ENCODE results near the gene DDB1.

DDB1 gene

DNA sequence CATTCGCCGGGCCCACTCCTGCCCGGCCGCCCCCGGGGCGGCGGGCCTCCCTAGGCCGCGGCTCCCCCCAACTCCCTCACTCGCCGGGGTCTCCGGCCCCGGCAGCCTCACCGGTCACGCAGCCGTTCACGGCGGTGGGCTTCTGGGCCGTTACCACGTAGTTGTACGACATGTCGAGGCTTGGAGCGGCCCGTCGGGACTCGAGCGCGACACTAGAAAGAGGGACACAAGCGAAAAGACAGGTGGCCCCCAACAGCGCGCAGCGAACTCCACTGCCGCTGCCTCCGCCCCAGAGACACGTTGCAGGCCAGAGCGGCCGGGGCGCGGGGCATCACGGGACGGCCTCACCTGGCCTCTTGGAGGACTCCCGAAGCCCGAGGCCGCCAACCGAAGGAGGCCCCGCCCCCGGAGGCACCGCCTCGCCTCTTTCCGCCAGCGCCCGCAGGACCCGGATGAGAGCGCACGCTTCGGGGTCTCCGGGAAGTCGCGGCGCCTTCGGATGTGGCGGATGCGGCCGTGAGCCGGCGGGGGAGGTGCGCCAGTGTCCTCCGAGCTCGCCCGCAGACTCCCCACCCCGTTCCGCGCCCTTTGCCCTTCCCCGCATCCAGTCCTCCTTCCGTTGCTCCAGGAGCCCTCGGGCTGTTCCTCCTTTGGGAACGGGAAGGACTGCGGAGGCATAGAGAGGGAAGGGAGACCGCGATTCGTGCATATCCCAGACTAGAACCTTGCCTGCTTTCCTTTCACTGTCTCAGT lies at the start of gene DDB1, which contains the start of gene TKFC:
Gene DDB1 (minus strand): TSS at position 309 of the 753 bp plus-strand sequence. CDS start 137 bp downstream, at position 172.
Gene TKFC (plus strand): TSS at position 432 of the 753 bp plus-strand sequence. CDS start 1,501 bp downstream, outside the sequence.
- peak; percentile 84 for DNase-seq

DNA sequence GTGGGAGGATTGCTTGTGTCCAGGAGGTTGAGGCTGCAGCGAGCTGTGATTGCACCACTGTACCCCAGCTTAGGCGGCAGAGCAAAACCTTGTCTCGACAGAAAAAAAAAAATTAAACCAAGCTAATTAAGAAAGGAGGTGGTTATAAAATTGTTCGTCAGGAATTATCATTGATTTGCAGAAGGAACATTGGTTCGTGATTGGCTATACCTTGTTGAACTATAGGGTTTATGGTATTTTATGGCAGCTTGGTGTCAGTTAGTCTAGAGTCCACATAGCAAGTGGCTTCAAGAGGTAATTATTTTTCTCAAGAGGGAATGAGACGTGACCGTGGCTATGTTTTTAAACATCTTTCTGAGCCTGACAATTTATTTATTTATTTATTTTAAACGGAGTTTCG lies 48.0 kb upstream of the DDB1 start:
- DNase-seq = no peak

DNA sequence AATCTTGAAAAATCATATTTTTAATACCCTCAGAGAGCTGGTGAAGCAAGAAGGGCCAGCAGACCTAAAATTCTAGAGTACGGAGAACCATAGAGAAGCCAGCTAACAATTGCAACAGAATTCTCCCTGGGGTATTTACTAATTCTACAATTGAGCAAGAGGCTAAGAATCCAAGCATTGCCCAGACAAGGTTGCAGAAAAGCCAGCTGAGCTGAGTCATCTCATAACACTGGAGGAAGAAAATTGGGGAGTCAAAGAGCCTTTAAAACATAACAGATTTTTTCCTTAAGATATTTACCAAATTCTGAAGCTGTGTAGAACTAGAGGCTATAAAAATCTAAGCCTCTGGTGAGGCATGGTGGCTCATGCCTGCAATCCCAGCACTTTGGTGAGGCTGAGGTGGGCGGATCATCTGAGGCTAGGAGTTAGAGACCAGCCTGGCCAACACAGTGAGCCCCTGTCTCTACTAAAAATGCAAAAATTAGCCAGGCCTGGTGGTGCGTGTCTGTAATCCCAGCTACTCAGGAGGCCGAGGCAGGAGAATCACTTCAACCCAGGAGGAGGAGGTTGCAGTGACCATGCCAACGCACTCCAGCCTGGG lies 45.9 kb upstream of the DDB1 start:
- DNase-seq = no peak

DNA sequence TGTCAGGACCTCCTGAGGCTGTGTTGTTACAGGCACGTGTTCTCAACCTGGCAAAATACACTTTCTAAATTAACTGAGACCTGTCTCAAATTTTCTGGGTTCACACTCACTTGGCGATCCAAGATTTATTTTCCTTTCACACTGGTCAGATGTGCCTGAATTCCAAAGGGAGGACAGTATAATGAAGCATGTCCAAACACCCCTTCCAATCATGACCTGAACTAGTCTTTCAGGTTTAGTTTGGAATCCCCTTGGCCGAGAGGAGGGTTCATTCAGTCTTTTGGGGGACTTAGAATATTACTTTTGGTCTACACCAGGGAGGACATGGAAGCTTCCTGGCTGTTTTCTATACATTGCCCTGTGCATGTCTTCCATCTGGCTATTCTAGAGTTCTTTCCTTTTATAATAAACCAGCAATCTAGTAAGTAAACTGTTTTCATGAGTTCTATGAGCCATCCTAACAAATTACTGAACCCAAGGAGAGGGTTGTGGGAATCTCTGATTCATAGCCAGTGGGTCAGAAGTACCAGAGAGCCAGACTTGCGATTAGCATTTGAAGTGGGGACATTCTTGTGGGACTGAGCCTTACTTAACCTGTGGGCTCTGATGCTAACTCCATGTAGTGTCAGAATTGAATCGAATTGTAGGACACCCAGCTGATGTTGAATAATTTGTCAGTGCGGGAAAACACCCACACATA lies 44.7 kb upstream of the DDB1 start:
- no peak for DNase-seq

DNA sequence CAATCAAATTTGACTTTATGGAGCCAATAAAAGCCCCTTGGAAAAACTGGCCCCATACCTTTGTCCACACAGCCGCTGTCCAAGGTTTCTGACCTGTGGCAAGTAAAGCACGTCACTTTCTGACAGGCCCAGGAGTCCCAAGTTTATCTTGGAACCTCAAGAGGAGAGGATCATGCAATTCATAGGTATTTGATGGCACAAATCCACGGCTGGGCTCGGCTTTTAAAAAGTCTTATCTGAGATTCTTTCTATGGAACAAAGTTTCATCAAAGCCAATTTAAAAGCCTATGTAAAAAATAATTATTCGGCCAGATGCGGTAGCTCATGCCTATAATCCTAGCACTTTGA lies 42.8 kb upstream of the DDB1 start:
- no peak for DNase-seq

DNA sequence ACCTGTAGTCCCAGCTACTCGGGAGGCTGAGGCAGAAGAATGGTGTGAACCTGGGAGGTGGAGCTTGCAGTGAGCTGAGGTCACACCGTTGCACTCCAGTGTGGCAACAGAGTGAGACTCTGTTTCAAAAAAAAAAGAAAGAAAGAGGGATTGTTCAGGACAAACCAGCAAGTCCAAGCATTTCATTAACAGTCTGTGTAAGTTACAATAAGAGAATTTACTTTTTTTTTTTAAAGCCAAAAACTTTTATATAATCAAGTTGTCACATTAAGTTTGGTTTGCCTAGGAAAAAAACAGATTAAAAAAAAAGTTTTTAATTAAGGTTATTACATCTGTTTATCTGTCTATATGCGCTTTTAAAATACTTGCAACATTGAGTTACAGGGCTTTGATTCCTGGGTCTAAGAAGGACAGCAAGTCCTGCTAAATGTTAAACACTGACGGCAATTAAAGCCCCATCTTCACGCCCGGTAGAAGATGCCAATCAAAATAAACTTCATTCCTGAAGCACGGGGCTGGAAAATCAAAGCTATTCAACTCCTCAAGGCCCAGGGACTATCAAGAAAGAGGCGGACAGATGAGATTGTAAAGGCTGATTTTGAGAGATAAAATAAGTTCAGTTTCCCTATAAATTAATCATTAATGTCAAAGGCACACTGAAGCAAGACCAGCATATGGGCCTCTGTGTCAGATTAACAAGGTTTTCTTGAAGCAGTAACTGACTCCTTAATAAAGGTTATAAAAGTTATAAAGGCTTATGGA lies 39.9 kb upstream of the DDB1 start:
- no peak for DNase-seq

DNA sequence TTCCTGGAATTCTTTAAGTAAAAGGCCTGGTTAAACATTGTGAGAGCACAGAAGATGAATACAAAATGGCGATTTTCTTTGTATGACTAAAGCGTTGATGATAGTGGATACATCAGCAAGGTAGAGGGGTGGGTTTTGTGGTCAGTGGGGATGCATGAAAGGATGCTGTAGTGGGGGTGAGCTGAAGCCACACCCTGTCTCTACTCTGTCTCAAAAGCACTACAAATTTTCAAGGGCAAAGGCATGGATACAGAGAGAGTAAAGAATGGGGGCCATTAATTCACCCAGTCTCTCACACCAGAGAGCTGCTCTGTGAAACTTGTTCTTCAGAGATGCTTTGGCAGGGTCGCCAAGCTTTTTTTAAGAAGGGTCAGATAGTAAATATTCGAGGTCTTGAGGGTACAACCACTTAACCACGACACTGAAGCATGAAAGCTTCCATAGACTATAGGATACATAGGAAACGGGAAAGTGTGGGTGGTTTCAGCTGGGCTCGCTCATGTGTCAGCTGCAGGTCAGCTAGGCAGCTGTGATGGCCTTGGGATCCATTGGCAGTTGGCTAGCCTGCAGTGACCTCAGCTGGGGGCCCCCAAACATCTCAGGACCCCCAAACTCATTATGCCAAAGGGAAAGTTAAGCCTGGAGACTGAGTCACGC lies 37.6 kb upstream of the DDB1 start:
- no peak for DNase-seq

DNA sequence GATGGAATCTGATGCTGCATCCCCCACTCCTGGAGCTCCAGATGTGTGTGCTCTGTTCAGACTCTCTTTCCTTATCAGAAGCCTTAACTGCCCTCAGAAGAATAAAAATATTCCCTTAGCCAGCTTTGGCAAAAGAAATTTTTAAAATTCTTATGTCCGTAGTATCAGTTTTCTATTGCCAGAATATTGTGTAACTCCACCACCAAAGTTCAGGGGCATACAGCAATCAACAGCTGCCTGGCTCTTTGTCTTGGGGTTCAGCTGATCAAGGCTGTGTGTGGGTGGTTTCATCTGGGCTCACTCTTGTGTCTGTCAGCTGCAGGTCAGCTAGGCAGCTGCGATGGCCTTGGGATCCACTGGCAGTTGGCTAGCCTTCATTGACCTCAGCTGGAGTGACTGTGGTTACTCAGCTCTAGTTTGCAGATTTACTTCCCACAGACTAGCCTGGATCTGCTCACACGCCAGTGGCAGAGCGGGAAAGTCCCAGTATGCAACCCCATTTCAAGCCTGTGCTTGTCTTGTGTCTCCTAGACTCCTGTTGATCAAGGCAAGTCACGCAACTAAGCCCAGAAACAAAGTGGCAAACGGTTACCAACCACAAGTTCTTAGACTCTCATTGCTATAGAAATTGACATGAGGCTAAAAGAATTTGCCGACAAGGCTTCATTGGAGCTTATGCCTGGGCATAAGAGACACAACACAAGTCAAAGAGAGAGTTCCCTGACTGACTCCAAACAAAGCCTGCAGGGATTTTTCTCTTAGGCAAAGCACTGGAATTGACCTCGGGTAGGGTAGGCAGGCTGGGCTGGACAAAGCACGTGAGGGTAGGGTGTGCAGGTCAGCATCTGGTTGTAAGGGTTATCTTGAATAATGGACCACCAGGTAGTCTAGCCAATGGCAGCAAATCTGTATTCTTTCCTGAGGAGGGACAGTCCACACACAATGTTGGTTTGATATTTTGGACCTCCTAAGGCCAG lies 36.8 kb upstream of the DDB1 start:
- DNase-seq = no peak

DNA sequence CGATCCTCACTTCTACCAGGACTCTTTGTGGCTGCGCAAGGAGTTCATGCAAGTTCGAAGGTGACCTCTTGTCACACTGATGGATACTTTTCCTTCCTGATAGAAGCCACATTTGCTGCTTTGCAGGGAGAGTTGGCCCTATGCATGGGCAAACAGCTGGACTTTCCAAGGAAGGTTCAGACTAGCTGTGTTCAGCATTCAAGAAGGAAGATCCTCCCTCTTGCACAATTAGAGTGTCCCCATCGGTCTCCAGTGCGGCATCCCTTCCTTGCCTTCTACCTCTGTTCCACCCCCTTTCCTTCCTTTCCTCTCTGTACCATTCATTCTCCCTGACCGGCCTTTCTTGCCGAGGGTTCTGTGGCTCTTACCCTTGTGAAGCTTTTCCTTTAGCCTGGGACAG lies 35.7 kb upstream of the DDB1 start:
- no peak for DNase-seq

DNA sequence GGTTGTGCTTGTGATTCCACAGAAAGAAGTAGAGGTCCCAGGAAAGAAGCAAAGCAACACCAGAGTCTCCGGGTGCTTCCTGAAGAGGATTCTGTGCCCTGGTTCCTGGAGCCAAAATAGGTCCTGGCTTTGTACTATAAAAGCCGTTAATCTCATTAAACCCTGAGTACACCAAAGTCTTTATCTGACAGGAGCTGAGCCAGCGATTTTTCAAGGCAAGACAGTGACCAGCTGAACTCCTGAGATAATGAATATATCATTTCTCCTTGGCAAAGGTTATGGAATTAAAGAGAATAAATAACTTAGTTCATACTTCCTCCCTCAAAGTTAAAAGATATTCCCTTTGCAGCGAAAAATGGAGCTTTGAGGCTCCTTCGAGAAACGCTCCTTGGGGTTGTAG lies 34.5 kb upstream of the DDB1 start:
- DNase-seq = no peak

DNA sequence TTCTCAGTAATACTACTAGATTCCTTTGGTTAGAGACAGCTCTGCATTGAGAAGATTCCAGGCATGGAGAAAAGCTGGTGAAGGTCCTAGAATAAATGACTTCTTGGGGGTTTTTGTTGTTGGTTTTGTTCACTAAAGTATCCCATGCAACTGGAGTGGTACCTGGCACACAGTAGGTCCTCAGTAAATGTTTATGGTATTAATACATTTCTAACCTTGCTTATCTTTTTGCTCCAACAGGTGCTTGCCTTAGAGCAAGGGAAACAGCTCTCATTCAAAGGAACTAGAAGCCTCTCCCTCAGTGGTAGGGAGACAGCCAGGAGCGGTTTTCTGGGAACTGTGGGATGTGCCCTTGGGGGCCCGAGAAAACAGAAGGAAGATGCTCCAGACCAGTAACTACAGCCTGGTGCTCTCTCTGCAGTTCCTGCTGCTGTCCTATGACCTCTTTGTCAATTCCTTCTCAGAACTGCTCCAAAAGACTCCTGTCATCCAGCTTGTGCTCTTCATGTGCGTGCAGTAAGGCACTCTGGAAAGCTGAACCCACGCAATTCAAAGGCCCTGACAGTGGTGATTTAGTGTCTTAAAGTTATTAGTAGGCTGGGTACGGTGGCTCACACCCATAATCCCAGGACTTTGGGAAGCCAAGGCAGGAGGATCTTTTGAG lies 31.2 kb upstream of the DDB1 start:
- DNase-seq = no peak

DNA sequence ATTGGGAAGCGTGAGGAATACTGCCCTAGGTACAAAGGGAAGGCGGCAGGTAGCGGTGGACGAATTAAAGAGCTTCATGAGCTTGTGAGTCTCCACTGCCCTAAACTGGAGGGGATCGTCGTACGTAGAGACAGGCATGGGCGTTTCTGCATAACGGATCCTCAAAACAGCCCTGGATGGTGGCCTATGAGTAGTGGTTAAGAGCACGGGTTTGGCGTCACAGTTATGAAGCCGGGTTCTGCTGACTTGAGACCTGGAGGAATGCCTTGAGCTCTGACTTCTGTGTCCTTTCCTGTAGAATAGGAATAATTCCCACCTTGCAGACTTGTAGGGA lies 29.6 kb upstream of the DDB1 start:
- peak; percentile 51 for DNase-seq

DNA sequence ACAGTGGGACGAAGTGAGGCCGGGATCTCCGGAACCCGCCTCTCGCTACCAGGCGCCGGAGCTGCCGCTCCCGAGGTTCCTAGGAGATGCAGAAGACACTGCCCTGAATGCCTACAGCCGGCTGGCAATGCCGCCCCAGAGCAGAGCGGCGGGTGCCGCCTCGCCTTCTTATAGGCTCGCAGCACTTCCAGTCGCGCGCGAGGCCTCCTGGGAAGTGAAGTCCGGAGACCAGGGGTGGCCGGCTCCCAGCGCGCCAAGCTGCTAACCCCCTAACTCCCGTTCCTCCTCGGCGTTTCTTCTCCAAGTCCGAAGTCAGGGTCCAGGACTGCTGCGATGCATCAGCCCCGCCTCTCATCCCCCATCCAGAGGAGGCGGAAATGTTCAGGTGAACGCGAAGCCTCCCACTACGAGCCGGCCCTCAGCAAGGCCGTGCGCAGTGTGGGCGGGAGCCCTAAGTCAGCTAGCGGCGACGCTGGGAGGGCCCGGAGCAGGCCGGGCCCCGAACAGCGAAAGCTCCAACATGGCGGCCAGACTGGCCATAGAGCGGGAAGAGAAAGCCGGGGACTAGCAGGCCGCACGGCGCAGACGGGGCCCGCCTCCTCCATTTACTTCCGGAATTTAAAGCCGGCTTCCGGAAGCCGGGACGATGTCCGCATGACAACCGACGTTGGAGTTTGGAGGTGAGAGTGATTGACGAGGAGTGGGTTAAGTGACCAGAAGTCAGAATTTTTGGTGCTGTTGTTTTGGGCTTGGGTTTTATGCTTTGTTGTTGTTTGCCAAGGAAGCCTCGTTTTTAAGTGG lies 29.0 kb upstream of the DDB1 start, which contains the start of the genes CYB561A3 and TMEM138:
Gene CYB561A3 (minus strand): TSS at position 142 of the 801 bp plus-strand sequence. CDS start 5,169 bp downstream, outside the sequence.
Gene TMEM138 (plus strand): TSS at position 634 of the 801 bp plus-strand sequence. CDS start 2,017 bp downstream, outside the sequence.
- DNase-seq = peak; percentile 97

DNA sequence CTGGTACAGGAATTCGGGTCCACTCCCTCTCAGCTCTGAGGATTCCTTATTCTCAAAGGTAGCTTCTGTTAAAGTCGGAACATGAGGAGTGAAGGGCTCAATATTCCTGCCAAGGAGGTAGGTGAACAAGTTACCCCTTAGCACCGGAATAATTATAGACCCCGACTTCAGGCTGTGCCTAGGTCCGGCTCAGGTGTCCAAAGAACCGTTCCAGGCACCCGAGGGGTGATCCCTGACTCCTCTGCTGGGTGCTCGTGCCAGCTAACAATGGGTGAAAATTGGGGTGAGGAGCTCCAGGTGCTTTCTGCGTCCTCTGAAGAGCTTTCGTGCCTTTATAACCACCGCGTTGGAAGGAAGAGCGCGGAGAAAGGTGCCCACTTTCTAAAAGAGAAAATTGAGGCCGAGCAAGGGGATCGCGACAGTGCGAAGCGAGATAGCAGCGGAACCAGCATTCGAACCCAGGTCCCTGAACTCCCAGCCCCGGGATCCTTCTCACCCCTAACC lies 28.4 kb upstream of the DDB1 start:
- no peak for DNase-seq

DNA sequence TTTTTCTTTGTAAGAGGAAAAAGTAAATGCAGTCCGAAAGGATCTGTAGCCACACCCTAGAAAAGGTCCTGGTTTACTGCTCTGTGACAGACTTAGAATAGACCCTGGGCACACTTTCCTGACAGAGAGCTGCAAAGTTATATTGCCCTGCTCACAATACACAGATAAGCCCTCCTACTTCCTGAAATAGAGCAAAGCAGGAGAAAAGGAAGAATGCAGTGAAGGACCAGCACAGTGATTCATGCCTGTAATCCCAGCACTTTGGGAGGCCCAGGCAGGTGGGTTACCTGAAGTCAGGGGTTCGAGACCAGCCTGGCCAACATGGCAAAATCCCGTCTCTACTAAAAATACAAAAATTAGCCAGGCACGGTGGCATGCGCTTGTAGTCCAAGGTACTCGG lies 26.6 kb upstream of the DDB1 start:
- no peak for DNase-seq

DNA sequence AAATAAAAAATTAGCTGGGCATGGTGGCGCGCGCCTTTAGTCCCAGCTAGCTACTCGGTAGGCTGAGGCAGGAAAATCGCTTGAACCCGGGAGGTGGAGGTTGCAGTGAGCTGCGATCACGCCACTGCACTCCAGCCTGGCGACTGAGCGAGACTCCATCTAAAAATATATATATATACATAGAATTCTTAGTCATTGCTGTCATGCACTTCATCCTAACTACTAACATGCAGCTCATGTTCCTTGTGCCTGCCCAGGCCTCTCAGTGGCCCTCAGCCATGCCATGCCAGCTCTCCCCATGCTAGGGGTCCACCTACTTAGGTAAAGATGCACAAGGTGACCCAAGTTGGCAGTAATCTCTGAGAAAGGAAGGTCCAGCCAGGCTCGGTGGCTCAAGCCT lies 25.7 kb upstream of the DDB1 start:
- no peak for DNase-seq

DNA sequence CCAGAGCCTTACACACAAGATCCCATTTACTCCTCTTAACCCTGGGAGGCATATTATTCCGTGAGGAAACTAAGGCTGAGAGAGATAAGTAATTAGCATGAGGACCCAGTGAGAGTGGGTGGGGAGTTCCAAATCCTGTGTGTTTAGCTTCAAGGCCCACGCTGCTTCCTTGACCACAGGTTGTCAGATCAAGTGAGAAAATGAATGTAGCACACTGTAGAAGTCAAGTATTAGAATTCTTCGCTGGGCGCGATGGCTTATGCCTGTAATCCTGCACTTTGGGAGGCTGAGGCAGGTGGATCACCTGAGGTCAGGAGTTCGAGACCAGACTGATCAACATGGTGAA lies 25.0 kb upstream of the DDB1 start:
- DNase-seq = no peak

DNA sequence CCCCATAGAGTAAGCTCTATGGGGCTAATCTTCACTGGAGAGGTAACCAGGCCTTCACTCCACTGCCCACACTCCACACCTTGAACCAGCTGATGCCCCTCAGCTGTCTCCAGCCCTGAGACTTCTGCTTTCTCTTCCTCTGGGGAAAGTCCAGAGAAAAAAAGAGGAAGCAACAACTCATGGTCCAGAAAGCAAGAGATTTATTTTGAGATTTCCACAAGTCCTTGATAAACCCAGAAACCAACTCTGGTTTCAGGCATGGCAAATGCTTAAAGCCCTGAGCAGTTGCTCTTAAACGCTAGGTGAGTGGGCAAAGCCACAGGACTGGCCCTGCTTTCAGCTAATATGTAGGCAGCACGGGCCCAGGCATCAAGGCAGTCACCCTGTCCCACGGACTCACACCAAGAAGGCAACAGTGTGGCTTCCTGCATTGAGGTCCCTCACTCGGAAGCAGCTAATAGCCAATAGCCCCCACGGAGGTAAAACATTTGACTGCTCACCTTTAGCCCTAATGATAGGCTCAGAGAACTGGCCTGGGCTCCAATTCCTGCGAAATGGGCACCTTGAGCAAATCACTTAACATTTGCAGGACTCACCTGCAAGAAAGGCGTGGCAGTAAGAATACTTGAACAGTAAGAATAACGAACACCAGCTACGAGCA lies 24.5 kb upstream of the DDB1 start:
- DNase-seq = no peak

DNA sequence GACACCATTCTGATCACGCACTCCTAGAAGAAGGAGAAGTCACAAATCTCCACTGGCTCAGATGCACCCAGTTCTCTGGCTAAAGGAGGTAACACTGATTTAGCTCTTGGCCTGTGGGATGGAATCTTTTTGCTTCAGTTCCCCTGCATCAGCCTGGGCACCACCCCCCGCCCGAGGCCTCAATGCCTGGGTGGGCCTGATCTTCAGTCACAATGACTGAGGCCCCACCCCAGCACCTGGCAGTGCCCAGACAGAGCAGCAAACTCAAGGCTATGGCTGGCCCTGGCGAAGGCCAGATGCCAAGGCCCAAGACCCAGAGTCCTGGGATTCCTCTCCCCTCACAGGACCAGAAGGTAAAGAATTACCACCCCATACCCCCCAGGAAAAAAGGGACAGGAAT lies 23.8 kb upstream of the DDB1 start:
- DNase-seq = no peak
